SK-N-MC (cell line): ENCODE data around the gene TBRG4.
"Not testable (repeated sequence)": the region's sequence is repeated elsewhere in the genome, so short reads cannot be mapped to it uniquely, and the experiment has no call there.

Experiments used
- DNase-seq: peaks from one replicate; pipeline ENCODE4 v3.0.0-alpha.2; 2011; ENCODE audit warnings: low read depth, low spot score
- H3K27ac ChIP-seq: fragments of 200-600 bp; sonication (generic); 2 replicates; pipeline ENCODE4 v1.5.1; 2016; ENCODE audit warnings: mixed run types
- H3K36me3 ChIP-seq: fragments of 200-600 bp; sonication (generic); 2 replicates; pipeline ENCODE4 v1.6.1; 2017; ENCODE audit warnings: antibody characterized with exemption, low read length, mixed read lengths; ENCODE audit not compliant: insufficient read depth
- H3K4me3 ChIP-seq: fragments of 200-600 bp; sonication (generic); 2 replicates; pipeline ENCODE4 v1.5.1; 2016
- H3K9ac ChIP-seq: fragments of 200-600 bp; sonication (generic); 2 replicates; pipeline ENCODE4 v1.8.0; 2017; ENCODE audit warnings: mixed run types, mixed read lengths; ENCODE audit not compliant: insufficient read length
- H3K9me3 ChIP-seq: fragments of 200-600 bp; sonication (generic); 2 replicates; pipeline ENCODE4 v1.6.1; 2017; ENCODE audit warnings: low read depth, mild to moderate bottlenecking, antibody characterized with exemption, low read length, moderate library complexity, mixed read lengths
- EZH2 ChIP-seq: fragments of 200-600 bp; sonication (generic); IDR thresholded peaks from one replicate; pipeline ENCODE4 v1.6.1; 2017; ENCODE audit warnings: antibody characterized with exemption
- FOXP2 ChIP-seq: optimal IDR thresholded peaks from 2 replicates; pipeline ENCODE3; 2011; ENCODE audit warnings: mild to moderate bottlenecking, moderate library complexity; ENCODE audit not compliant: insufficient read depth; ENCODE audit errors: extremely low read length, control extremely low read depth
- POLR2AphosphoS5 ChIP-seq: IDR thresholded peaks from 2 replicates; pipeline ENCODE4 v1.6.1; 2012; ENCODE audit warnings: mild to moderate bottlenecking, low read depth, low read length, borderline replicate concordance

TBRG4 gene

GRCh38 chr7:45156516-45157272 is 45.2 kb upstream of the TBRG4 start:
- H3K4me3 ChIP-seq: no peak overlapping the region
- no peak for DNase-seq
- no peaks in the 10 kb centered on the region for H3K9me3 ChIP-seq
- H3K36me3 ChIP-seq: no peaks in the 10 kb centered on the region
- TF ChIP-seq POLR2AphosphoS5 (no peak), FOXP2 (no peak), EZH2 (no peak)
- no peak overlapping the region for H3K27ac ChIP-seq
- H3K9ac ChIP-seq: no peak overlapping the region

GRCh38 chr7:45155941-45156340 is 44.4 kb upstream of the TBRG4 start:
- TF ChIP-seq POLR2AphosphoS5 (no peak), EZH2 (no peak), FOXP2 (no peak)
- no peak overlapping the region for H3K27ac ChIP-seq
- H3K36me3 ChIP-seq: no peaks in the 10 kb centered on the region
- H3K9me3 ChIP-seq: no peaks in the 10 kb centered on the region
- DNase-seq: no peak
- H3K4me3 ChIP-seq: no peak overlapping the region
- no peak overlapping the region for H3K9ac ChIP-seq

GRCh38 chr7:45155357-45155900 is 43.9 kb upstream of the TBRG4 start:
- H3K27ac ChIP-seq: no peak overlapping the region
- TF ChIP-seq POLR2AphosphoS5: no peak
- no peak for TF ChIP-seq FOXP2
- no peak for TF ChIP-seq EZH2
- no peaks in the 10 kb centered on the region for H3K9me3 ChIP-seq
- H3K36me3 ChIP-seq: no peaks in the 10 kb centered on the region
- DNase-seq: no peak
- H3K4me3 ChIP-seq: no peak overlapping the region
- H3K9ac ChIP-seq: no peak overlapping the region

GRCh38 chr7:45153861-45154260 is 42.4 kb upstream of the TBRG4 start:
- H3K36me3 ChIP-seq, H3K9me3 ChIP-seq, H3K4me3 ChIP-seq, H3K27ac ChIP-seq, DNase-seq, H3K9ac ChIP-seq: not testable (repeated sequence)

GRCh38 chr7:45153233-45153632 is 41.7 kb upstream of the TBRG4 start:
- no peak for TF ChIP-seq FOXP2
- TF ChIP-seq POLR2AphosphoS5: no peak
- TF ChIP-seq EZH2: no peak
- Histone ChIP-seq H3K9me3 (no peaks in the 10 kb centered on the region), H3K9ac (no peak overlapping the region), H3K36me3 (no peaks in the 10 kb centered on the region), H3K4me3 (no peak overlapping the region), H3K27ac (no peak overlapping the region)
- DNase-seq: no peak

- DNase-seq: no peak
- Histone ChIP-seq H3K36me3 (no peaks in the 10 kb centered on the region), H3K4me3 (no peak overlapping the region), H3K9ac (no peak overlapping the region), H3K27ac (no peak overlapping the region), H3K9me3 (no peaks in the 10 kb centered on the region)
- no peak for TF ChIP-seq POLR2AphosphoS5
- no peak for TF ChIP-seq FOXP2
- no peak for TF ChIP-seq EZH2
These were observed 40.5 kb upstream of the TBRG4 start for GRCh38 chr7:45151967-45152366.

GRCh38 chr7:45151131-45151684 is 39.7 kb upstream of the TBRG4 start:
- H3K9me3 ChIP-seq: no peaks in the 10 kb centered on the region

GRCh38 chr7:45150199-45150598 is 38.7 kb upstream of the TBRG4 start:
- Histone ChIP-seq H3K4me3 (no peak overlapping the region), H3K9ac (no peak overlapping the region), H3K27ac (no peak overlapping the region), H3K36me3 (no peaks in the 10 kb centered on the region), H3K9me3 (no peaks in the 10 kb centered on the region)
- no peak for DNase-seq
- TF ChIP-seq FOXP2 (no peak), EZH2 (no peak), POLR2AphosphoS5 (no peak)

More at GRCh38 chr7:45151131-45151684, 39.7 kb upstream of the TBRG4 start:
- no peak overlapping the region for H3K27ac ChIP-seq
- H3K9ac ChIP-seq: no peak overlapping the region
- TF ChIP-seq POLR2AphosphoS5 (no peak), FOXP2 (no peak), EZH2 (no peak)
- H3K36me3 ChIP-seq: no peaks in the 10 kb centered on the region
- no peak for DNase-seq
- H3K4me3 ChIP-seq: no peak overlapping the region

- no peak overlapping the region for H3K4me3 ChIP-seq
- no peak overlapping the region for H3K27ac ChIP-seq
- no peak for DNase-seq
- no peak overlapping the region for H3K9ac ChIP-seq
- H3K36me3 ChIP-seq: no peaks in the 10 kb centered on the region
- no peak for TF ChIP-seq EZH2
- no peak for TF ChIP-seq FOXP2
- TF ChIP-seq POLR2AphosphoS5: no peak
- no peaks in the 10 kb centered on the region for H3K9me3 ChIP-seq
These were observed 38.1 kb upstream of the TBRG4 start for GRCh38 chr7:45149606-45150005.
